Smooth muscle cell (in vitro differentiated cells): Measurements from ENCODE around the gene P2RX3. TPM values are rescaled to one million over a fixed set of nuclear protein-coding genes. Genes with fewer than 3 reads are reported as not detected.
A peak's percentile ranks its signal among the peaks of the same experiment; 100 is the strongest.

Experiments
- DNase-seq: peaks from one replicate; lab custom pipeline; 2025; ENCODE audit not compliant: unreplicated experiment; lab: John Stamatoyannopoulos, UW
- H2AFZ ChIP-seq: fragments of 200-600 bp; sonication (generic); 2 replicates; pipeline ENCODE4 v1.6.0; 2016; ENCODE audit warnings: antibody characterized with exemption, low read depth, mild to moderate bottlenecking
- H3F3A ChIP-seq: fragments of 200-600 bp; sonication (generic); 2 replicates; pipeline ENCODE4 v1.6.0; 2017; ENCODE audit warnings: antibody characterized with exemption, low read depth
- H3K27ac ChIP-seq: fragments of 200-600 bp; sonication (generic); 2 replicates; pipeline ENCODE4 v1.5.1; 2016; ENCODE audit warnings: low read depth, mild to moderate bottlenecking
- H3K27me3 ChIP-seq: fragments of 200-600 bp; sonication (generic); 2 replicates; pipeline ENCODE4 v1.6.1; 2016; ENCODE audit warnings: low read depth, mild to moderate bottlenecking
- H3K36me3 ChIP-seq: fragments of 200-600 bp; sonication (generic); 2 replicates; pipeline ENCODE4 v1.5.1; 2016; ENCODE audit warnings: low read depth
- H3K4me1 ChIP-seq: fragments of 200-600 bp; sonication (generic); 2 replicates; pipeline ENCODE4 v1.5.1; 2016; ENCODE audit warnings: low read depth
- H3K4me2 ChIP-seq: fragments of 200-600 bp; sonication (generic); 2 replicates; pipeline ENCODE4 v1.6.0; 2016; ENCODE audit warnings: mild to moderate bottlenecking
- H3K4me3 ChIP-seq: fragments of 200-600 bp; sonication (generic); 2 replicates; pipeline ENCODE4 v1.5.1; 2016; ENCODE audit warnings: mild to moderate bottlenecking
- H3K79me2 ChIP-seq: fragments of 200-600 bp; sonication (generic); 2 replicates; pipeline ENCODE4 v1.6.0; 2016; ENCODE audit warnings: low read depth, mild to moderate bottlenecking
- H3K9ac ChIP-seq: fragments of 200-600 bp; sonication (generic); 2 replicates; pipeline ENCODE4 v1.6.0; 2016; ENCODE audit warnings: low read depth
- H3K9me3 ChIP-seq: fragments of 200-600 bp; sonication (generic); replicated peaks from 2 replicates; pipeline ENCODE4 v1.5.1; 2016; ENCODE audit warnings: low read depth
- H4K20me1 ChIP-seq: fragments of 200-600 bp; sonication (generic); 2 replicates; pipeline ENCODE4 v1.6.0; 2016; ENCODE audit warnings: low read depth
- CTCF ChIP-seq: fragments of 200-600 bp; sonication (generic); IDR thresholded peaks from 2 replicates; pipeline ENCODE4 v1.5.1; 2017; ENCODE audit warnings: borderline replicate concordance, mild to moderate bottlenecking, antibody characterized with exemption; ENCODE audit not compliant: insufficient read depth, poor library complexity, severe bottlenecking
- WGBS: methylation state at CpG from one replicate; pipeline ENCODE4 v1.1.7; 2016; ENCODE audit warnings: low lambda C conversion rate; 5-methylcytosine and 5-hydroxymethylcytosine counted together
- polyA plus RNA-seq: library from polyadenylated mRNA; unstranded; fragments of >200 nt; fragmentation: Nextera tagmentation; extraction: Ambion mirVana; gene quantifications from 2 replicates; pipeline ENCODE4 v1.2.1, GENCODE V29; 2016
- total RNA-seq: library from RNA; depleted of rRNA; stranded (reverse); fragments of >200 nt; gene quantifications from 2 replicates; pipeline ENCODE4 v1.2.3, GENCODE V29; 2014

Gene P2RX3
- total and polyA plus RNA-seq, 2 experiments from 2014 or later: 0.19 TPM; not detected in 1

GRCh38 chr11:57306940-57307565 is 31.1 kb upstream of the P2RX3 start:
- Histone ChIP-seq H3K27ac (no peak overlapping the region), H3K79me2 (peaks cover 58% of the 10 kb centered on the region), H4K20me1 (peaks cover 91% of the 10 kb centered on the region), H3K27me3 (no peaks in the 10 kb centered on the region), H3K9ac (no peak overlapping the region), H3F3A (peaks cover 6% of the 10 kb centered on the region), H3K4me1 (peaks cover 13% of the 10 kb centered on the region), H3K36me3 (no peaks in the 10 kb centered on the region), H3K4me2 (peak overlapping the region; percentile 30), H3K9me3 (no peaks in the 10 kb centered on the region), H3K4me3 (no peak overlapping the region), H2AFZ (no peak overlapping the region)
- 81% methylated on average over 9 of the region's 9 CpGs for WGBS
- TF ChIP-seq CTCF: no peak
- DNase-seq: no peak

- peaks cover 58% of the 10 kb centered on the region for H3K79me2 ChIP-seq
- 96% methylated on average over 7 of the region's 7 CpGs for WGBS
- no peak overlapping the region for H3K4me3 ChIP-seq
- peaks cover 6% of the 10 kb centered on the region for H3F3A ChIP-seq
- no peaks in the 10 kb centered on the region for H3K27me3 ChIP-seq
- no peak for DNase-seq
- no peaks in the 10 kb centered on the region for H3K9me3 ChIP-seq
- H3K27ac ChIP-seq: peak overlapping the region; percentile 7
- H3K4me1 ChIP-seq: peaks cover 13% of the 10 kb centered on the region
- H3K36me3 ChIP-seq: no peaks in the 10 kb centered on the region
- H4K20me1 ChIP-seq: peaks cover 95% of the 10 kb centered on the region
- TF ChIP-seq CTCF: no peak
- H3K4me2 ChIP-seq: peak overlapping the region; percentile 30
- no peak overlapping the region for H3K9ac ChIP-seq
- H2AFZ ChIP-seq: no peak overlapping the region
These were observed 30.4 kb upstream of the P2RX3 start for GRCh38 chr11:57307666-57308270.

- H3K27me3 ChIP-seq: no peaks in the 10 kb centered on the region
- 95% methylated on average over 8 of the region's 10 CpGs for WGBS
- TF ChIP-seq CTCF: no peak
- peak overlapping the region; percentile 7 for H3K27ac ChIP-seq
- peaks cover 58% of the 10 kb centered on the region for H3K79me2 ChIP-seq
- no peak overlapping the region for H3K9ac ChIP-seq
- H2AFZ ChIP-seq: no peak overlapping the region
- peaks cover 6% of the 10 kb centered on the region for H3F3A ChIP-seq
- no peak overlapping the region for H3K4me2 ChIP-seq
- no peaks in the 10 kb centered on the region for H3K9me3 ChIP-seq
- H3K36me3 ChIP-seq: no peaks in the 10 kb centered on the region
- H3K4me3 ChIP-seq: no peak overlapping the region
- no peak for DNase-seq
- H4K20me1 ChIP-seq: peaks cover 93% of the 10 kb centered on the region
- peaks cover 13% of the 10 kb centered on the region for H3K4me1 ChIP-seq
These were observed 29.6 kb upstream of the P2RX3 start for GRCh38 chr11:57308426-57309060.
